ENCODE results near the gene IKZF1. TPM values are rescaled to one million over a fixed set of nuclear protein-coding genes. Genes with fewer than 3 reads are reported as not detected.

Gene IKZF1
- polyA plus RNA-seq, 2 of the 4 experiments (the other 2 are of a cell fraction): not detected

GRCh38 chr7:50450590-50451032 is 146.1 kb downstream of the IKZF1 start:
- H3K9me3 ChIP-seq: no peaks in the 10 kb centered on the region
- peaks cover 11% of the 10 kb centered on the region; the same call in 1 of the 3 replicates for H3K4me1 ChIP-seq
- POLR2A ChIA-PET: interaction anchor here (0.6 kb wide), 1 partner anchor 926 kb away, joined by 5 read pairs; no protein-coding TSS in a partner anchor
- ATAC-seq (peak; percentile 41 to 54; a peak in 5 of 6 replicates), DNase-seq (ENCODE audit: low read depth in 1 of 2, low spot score in 1 of 2) (peak; percentile 10 to 22), FAIRE-seq (no peak)
- H3K27ac ChIP-seq: peak overlapping the region; percentile 78 to 88
- no peak for TF ChIP-seq HOXA7 (CRISPR knock-in tag; IDR thresholded peaks at IDR 0.05)
- TF ChIP-seq JUN (IDR thresholded peaks at IDR 0.05): peak in 1 of 2 experiments; percentile 40; a peak in 2 of 5 replicates
- no peak for TF ChIP-seq RFX5 (IDR thresholded peaks at IDR 0.05)
- TF ChIP-seq, protein P1, sequence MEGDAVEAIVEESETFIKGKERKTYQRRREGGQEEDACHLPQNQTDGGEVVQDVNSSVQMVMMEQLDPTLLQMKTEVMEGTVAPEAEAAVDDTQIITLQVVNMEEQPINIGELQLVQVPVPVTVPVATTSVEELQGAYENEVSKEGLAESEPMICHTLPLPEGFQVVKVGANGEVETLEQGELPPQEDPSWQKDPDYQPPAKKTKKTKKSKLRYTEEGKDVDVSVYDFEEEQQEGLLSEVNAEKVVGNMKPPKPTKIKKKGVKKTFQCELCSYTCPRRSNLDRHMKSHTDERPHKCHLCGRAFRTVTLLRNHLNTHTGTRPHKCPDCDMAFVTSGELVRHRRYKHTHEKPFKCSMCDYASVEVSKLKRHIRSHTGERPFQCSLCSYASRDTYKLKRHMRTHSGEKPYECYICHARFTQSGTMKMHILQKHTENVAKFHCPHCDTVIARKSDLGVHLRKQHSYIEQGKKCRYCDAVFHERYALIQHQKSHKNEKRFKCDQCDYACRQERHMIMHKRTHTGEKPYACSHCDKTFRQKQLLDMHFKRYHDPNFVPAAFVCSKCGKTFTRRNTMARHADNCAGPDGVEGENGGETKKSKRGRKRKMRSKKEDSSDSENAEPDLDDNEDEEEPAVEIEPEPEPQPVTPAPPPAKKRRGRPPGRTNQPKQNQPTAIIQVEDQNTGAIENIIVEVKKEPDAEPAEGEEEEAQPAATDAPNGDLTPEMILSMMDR (IDR thresholded peaks at IDR 0.05): 0 out of 3 replicates have a peak, but pooled peaks have one; percentile 6
- WGBS (ENCODE audit: missing lambda C conversion rate): 42% methylated on average over 19 of the region's 32 CpGs
- H3K4me3 ChIP-seq: peak overlapping the region; percentile 90
- CTCF ChIA-PET: interaction anchor here (1.2 kb wide), 1 partner anchor 12 kb away, joined by 4 read pairs; no protein-coding TSS in a partner anchor
- H3K4me2 ChIP-seq: peak overlapping the region; percentile 97

Small RNAs within 50 kb of the gene (small RNA-seq; reads per million reads assigned to genes)
- 0 reads per million in 6 experiments for gene RNU6-1091P

Other genes starting within 250 kb of the IKZF1 start
- gene ZPBP, start 211.5 kb upstream of the IKZF1 start, polyA plus RNA-seq (2011; rRNA removed): not detected in 2 replicates
- gene ZPBP, start 211.5 kb upstream of the IKZF1 start, polyA plus RNA-seq (2017; fragmentation: RNase III; extraction: RNeasy Plus Mini Kit Qiagen cat#74134 plus additional on column Dnase treatment): not detected in 3 replicates
- 24.7 and 27.9 TPM in 2 replicates for gene FIGNL1, start 145.6 kb downstream of the IKZF1 start, polyA plus RNA-seq (2011; rRNA removed)
- gene FIGNL1, start 145.6 kb downstream of the IKZF1 start, polyA plus RNA-seq (2017; fragmentation: RNase III; extraction: RNeasy Plus Mini Kit Qiagen cat#74134 plus additional on column Dnase treatment): 24.0 to 25.4 TPM (median 25.0 TPM) in 3 replicates